GM21367 (cell line): ENCODE data around the gene CPED1.
"Not testable (repeated sequence)": the region's sequence is repeated elsewhere in the genome, so short reads cannot be mapped to it uniquely, and the experiment has no call there.

ENCODE experiments used
- ATAC-seq: cut with Tn5 transposase; IDR thresholded peaks from one replicate; pipeline ENCODE4 v1.9.1; 2021; ENCODE audit not compliant: unreplicated experiment

Gene CPED1

GRCh38 chr7:121212036-121212435 lies 223.5 kb downstream of the CPED1 start:
- no peak for ATAC-seq

GRCh38 chr7:121214657-121215056 lies 226.1 kb downstream of the CPED1 start:
- ATAC-seq = no peak

- ATAC-seq = no peak
These were observed 230.5 kb downstream of the CPED1 start for GRCh38 chr7:121219026-121219425.

- not testable (repeated sequence) for ATAC-seq
These were observed 232.6 kb downstream of the CPED1 start for GRCh38 chr7:121221108-121221507.

GRCh38 chr7:121228779-121229178 lies 240.3 kb downstream of the CPED1 start:
- ATAC-seq = no peak

- ATAC-seq = no peak
These were observed 246.7 kb downstream of the CPED1 start for GRCh38 chr7:121235201-121235600.

GRCh38 chr7:121237601-121238000 lies 249.1 kb downstream of the CPED1 start:
- ATAC-seq = no peak

GRCh38 chr7:121244120-121244870 lies 255.8 kb downstream of the CPED1 start:
- no peak for ATAC-seq

- not testable (repeated sequence) for ATAC-seq
These were observed 262.9 kb downstream of the CPED1 start for GRCh38 chr7:121251367-121251766.

- ATAC-seq = not testable (repeated sequence)
These were observed 264.2 kb downstream of the CPED1 start for GRCh38 chr7:121252523-121253235.

- no peak for ATAC-seq
These were observed 271.3 kb downstream of the CPED1 start for GRCh38 chr7:121259826-121260225.

- ATAC-seq = no peak
These were observed 272.8 kb downstream of the CPED1 start for GRCh38 chr7:121261207-121261884.

- ATAC-seq = no peak
These were observed 273.7 kb downstream of the CPED1 start for GRCh38 chr7:121262221-121262620.

- ATAC-seq = no peak
These were observed 274.5 kb downstream of the CPED1 start for GRCh38 chr7:121262969-121263368.

GRCh38 chr7:121266307-121266894 lies 277.9 kb downstream of the CPED1 start:
- no peak for ATAC-seq

- no peak for ATAC-seq
These were observed 279.1 kb downstream of the CPED1 start for GRCh38 chr7:121267612-121268011.

GRCh38 chr7:121269798-121270197 lies 281.3 kb downstream of the CPED1 start:
- ATAC-seq = no peak

- ATAC-seq = no peak
These were observed 282.6 kb downstream of the CPED1 start for GRCh38 chr7:121271098-121271497.

- peak; percentile 45 for ATAC-seq
These were observed 283.4 kb downstream of the CPED1 start for GRCh38 chr7:121271916-121272315.

- ATAC-seq = no peak
These were observed 284.2 kb downstream of the CPED1 start for GRCh38 chr7:121272676-121273075.

GRCh38 chr7:121273467-121274167 lies 285.1 kb downstream of the CPED1 start:
- ATAC-seq = peak; percentile 34
